Renal cortical epithelial cell (primary cell): ENCODE measurements around the gene BCL2L12. TPM values are rescaled to one million over a fixed set of nuclear protein-coding genes. Genes with fewer than 3 reads are reported as not detected.

Experiments
- DNase-seq: peaks from one replicate; pipeline ENCODE4 v3.0.0-alpha.2; 2011; ENCODE audit warnings: low read depth
- total RNA-seq: library from RNA; depleted of rRNA; stranded (reverse); fragments of >200 nt; gene quantifications from 2 replicates; pipeline ENCODE4 v1.2.3, GENCODE V29; 2014

The BCL2L12 gene
- total RNA-seq, 1 donor from 2014 or later: 1.9 TPM

DNA sequence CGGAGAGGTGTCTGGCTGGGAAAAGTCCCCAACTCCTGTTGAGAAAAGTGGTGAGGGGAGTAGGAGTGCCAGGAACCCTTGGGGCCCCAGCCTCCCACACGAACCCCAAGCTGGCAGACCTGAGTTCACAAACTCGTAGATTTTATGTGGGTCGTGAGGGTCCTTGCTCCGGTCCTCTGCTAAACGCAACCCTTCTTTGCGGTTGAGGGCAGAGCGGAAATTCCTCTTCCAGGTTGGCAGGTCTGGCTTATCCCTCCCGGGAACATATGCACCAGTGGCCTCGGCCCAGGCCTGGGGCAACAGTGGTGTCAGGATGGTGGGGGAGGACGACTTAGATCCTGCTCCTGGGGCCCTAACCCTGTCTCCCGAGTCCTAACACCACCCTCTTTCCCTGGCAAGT is 2.5 kb upstream of the BCL2L12 start:
- no peak for DNase-seq

GRCh38 chr19:49664171-49665035 is 1.3 kb upstream of the BCL2L12 start:
- DNase-seq: peak; percentile 66

GRCh38 chr19:49665036-49665350 is 740 bp upstream of the BCL2L12 start:
- no peak for DNase-seq

DNA sequence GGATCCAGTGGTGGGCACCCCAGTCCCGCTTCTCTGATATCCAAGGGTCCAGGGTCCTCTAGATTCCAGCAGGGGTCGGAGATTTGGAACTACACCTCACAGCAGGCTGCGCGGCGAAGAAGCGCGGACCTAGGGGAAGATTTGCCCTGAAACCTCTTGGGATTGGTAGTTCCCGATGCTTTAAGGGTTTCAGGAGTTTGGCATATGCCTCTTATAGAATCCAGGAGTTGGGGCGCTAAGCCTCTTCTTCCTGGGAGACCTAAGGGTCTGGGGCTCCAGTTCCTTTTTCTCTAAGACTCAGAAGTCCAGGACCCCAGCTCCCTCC is 349 bp downstream of the BCL2L12 start:
- no peak for DNase-seq

GRCh38 chr19:49667473-49667872 is 1.7 kb downstream of the BCL2L12 start:
- DNase-seq: no peak

DNA sequence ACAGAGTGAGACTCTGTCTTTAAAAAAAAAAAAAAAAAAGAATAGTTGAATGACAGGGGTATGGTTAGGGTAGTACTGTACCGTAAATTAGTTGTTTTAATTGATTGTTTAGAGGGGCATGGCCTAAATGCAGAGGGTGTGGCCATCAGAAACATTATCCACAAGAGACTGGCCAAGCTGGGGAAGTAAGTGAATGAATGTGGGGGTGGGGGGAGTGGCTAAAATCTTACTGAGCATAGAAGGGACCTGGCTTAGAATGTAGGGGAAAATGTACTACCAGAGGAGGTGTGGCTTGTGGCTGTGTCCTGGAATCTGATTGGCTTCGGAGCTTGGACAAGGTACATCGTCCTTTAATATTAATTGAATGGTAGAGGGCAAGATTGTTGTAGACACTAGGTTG is 3.8 kb downstream of the BCL2L12 start:
- no peak for DNase-seq

DNA sequence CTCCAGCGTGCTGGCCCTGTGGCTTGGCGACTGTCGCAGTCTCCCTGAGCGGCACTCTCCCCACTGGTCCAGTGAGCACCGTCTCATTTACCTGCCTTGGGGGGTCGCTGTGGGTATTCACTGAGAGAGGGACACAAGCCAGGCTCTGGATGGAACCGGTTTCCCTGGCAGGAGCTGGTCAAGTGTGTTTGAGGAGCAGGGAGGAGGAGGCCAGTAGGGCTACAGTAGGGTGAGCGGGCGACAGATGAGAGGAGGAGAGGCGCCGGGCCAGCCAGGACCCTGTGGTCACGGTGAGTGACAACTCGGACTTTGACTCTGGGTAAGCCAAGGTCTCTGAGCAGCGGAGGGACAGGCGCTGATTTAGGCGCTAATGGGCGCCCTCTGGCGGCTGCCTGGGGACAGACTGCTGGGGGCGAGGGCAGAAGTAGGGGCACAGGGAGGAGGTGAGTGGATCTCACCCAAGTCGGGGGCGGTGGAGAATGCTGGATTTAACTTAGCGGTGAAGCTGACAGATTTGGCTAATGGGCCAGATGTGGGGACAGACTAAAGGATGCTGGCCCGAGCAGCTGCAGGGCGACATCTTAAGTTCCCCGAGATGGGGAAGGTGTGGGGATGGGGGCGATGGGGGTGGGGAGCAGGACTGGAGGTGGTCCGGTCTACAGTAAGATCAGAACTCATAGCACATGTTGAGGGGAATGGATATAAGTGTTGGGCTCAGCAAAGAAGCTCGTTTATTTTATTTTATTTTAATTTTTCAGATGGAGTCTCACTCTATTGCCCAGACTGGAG is 6.6 kb downstream of the BCL2L12 start:
- peak; percentile 54 for DNase-seq

DNA sequence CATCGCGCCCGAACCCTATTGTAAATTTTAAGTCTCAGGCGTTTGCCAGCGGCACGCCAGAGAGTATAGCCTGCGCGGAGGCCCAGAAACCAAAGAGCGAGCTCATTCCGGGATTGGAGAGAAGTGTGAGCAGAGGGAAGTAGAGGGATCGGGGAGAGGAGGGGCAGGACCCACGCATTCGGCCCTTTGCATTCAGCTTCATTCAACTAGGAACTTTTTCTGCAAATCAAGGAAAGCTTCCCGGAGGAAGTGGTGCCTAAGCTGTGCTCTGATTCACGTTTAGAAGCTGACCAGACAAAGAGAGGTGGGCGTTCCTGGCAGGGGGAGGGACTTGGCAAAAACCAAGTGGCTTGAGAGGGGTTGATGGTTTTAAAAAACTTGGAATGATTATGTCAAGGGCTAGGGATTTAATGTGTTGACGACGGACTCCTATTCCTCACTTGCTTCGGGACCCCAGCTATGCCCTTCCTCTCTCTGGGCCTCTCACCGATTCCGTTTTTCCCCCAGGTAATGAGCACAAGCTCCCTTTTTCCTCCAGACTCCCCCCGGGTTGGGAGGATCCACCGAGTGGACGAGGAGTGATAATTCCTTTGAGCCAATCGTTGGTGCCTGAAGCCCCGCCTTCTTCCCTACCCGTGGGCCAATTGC is 10.5 kb downstream of the BCL2L12 start:
- peak; percentile 93 for DNase-seq

DNA sequence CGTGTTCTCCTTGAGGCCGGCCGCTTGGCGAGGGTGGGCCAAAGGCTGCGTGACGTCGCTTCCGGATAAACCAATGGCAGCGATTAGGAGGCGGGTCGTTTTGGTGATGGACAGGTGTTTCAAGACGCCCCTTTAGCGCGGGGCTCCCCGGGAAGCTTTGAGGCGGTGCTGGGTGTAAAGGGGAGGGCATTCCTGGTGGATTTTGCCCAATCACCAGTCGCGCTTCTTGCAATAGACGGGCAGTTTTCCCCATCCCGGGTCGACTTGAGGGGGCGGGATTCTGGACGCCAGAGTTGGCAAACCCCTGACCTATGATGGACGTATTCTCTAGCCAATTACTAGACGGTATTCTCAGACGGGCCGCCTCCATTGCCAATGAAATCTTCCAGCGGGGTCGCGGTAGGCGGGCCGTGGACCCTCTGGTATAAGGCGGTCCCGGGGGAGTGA is 11.1 kb downstream of the BCL2L12 start:
- peak; percentile 99 for DNase-seq

DNA sequence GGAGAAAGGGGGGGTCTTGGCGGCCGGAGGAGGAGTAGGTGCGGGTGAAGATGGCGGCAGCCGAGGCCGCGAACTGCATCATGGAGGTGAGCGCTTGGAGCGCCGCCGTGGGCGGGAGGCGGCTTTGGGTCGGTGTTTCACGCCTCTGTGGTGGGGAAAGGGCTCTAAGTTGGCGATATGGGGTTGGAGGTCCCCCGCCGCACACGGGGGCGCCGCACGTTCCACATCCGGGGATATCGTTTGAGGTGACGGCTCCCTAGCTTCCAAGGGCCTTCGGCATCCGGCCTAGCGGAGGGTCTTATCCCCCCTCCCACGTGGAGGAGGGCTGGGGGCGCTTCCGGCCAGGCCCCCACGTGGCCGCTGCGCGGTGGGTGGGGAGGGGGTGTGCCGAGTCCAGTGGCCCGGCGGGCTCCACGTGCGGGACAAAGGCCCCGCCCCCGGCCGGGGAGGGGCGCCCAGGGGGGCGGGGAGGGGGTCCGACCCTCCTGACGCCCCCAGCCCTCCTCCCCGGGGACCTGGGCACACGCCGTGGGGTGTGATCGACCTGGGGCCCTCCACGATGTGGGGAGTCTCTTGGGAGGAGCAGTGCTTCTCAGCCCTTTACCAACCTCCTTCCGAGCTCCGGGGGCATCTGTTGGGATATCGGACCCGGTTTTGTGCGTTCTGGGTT is 11.6 kb downstream of the BCL2L12 start, which contains the start of gene PRMT1:
Gene PRMT1, plus strand, starts transcription at position 41 of the 670 bp plus-strand sequence. Its CDS starts 10 bp downstream, at position 51.
- no peak for DNase-seq

DNA sequence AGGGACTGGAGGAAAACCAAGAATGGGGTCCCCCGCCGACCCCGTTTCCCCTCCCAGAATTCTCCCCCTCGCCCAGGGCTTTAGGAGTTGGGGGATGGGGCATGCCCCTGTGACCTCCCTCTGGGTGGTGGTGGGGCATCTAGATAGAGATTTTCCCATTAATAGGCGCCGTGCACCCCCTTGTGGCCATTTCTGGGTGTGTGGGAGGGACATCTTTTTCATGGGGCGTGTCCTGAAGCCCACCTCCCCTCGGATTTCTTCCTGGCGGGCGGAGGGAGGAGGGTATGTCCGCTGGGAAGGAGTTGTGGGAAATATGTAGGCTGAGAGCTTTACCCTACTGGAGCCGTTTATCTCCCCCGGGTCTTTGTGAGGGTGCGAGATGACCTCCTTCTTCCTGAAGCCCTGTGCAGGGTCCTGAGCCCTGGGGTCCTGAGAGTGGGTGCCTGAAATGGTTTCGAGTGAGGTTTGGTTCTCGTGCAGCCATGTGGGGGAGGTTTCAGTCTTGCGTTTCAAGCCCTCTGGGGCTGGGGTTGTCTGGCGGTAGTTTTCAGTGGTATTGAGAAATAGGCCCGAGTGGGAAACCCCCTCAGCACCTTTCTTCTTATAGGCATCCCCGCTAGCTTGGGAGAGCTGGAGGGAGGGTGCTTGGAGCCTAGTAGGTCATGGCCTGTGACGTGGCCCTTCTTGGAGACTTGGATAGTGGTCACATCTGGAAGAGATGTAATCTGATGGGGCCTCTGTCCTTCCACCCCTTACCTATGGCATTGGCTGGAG is 12.4 kb downstream of the BCL2L12 start:
- peak; percentile 68 for DNase-seq

- DNase-seq: no peak
Measured at GRCh38 chr19:49678985-49679770, 13.4 kb downstream of the BCL2L12 start.

DNA sequence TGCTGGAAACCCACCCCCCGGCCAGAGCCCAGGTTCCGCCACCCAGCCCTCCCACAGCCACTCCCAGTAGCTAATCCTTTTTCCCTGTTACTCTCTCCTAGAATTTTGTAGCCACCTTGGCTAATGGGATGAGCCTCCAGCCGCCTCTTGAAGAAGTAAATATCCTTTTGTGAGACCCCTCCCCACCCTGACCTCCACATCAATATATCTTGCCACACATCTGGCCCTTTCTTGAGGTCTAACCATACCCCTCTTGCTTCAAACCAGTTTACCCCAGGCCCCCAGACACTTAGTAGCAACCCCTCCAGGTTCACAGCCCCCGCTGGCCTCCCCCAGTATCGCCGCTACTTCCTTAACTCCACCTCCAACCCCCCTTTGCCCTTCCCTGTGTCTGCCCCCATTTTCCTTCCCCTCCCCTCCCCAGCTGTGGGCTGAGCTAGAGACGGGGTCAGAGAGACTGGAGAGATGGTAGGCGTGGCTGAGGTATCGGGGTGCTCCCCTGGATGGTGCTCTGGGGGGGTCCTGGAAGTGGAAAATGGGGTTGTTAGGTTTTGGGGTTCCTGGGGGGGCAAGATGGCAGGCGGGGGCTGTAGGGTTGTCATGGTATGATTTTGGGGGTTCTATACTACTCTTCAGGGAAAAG is 14.2 kb downstream of the BCL2L12 start:
- DNase-seq: no peak

DNA sequence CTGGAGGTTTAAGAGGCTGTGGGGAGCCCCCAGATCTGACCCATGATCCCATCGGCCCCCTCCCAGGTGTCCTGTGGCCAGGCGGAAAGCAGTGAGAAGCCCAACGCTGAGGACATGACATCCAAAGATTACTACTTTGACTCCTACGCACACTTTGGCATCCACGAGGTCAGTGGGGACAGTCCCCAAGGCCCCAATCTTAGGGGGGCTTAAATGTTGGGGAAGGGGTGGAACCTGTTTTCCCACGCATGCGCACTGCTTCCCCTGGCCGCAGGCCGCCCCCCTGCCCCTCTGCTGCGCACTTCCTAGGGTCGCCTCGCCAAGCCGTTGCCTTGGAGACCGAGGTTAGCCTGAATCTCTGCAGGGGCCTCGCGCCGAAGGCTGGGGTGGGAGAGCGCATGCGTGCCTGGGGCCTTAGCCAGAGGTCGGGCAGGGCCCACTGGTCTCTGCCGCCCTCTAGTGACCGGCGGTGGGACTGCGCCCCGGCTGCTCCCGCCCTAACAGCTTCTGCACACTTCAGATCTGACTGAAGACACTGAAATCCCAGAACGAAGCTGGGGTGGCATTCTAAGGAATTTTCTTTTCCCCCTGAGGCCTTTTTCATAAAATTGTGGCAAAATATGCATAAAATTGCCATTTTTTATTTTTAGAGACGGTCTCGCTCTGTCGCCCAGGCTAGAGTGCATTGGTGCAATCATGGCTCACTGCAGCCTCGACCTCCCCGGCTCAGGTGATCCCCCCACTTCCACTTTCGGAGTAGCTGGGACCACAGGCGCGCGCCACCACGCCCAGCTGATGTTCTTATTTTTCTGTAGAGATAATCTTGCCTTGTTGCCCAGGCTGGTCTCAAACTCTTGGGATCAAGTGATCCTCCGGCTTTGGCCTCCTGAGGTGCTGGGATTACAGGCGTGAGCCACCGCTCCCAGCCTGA is 15.0 kb downstream of the BCL2L12 start:
- peak; percentile 64 for DNase-seq

GRCh38 chr19:49681830-49682229 is 16.1 kb downstream of the BCL2L12 start:
- no peak for DNase-seq

- DNase-seq: no peak
Measured at GRCh38 chr19:49682274-49682673, 16.5 kb downstream of the BCL2L12 start.

DNA sequence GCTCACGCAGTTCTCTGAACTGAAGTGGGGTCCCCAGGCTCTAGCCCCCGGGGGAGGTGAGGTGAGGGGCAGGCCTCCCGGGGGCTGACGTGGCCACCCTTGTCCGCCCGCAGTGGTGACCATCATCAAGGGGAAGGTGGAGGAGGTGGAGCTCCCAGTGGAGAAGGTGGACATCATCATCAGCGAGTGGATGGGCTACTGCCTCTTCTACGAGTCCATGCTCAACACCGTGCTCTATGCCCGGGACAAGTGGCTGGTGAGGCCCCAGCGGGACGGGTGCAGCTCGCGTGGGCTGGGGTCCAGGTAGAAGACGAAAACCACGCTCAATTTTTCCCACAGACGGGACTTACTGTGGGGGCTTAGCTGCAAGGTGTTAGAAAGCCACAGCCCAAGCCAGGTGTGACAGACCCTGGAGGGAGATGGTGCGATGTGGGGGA is 18.1 kb downstream of the BCL2L12 start:
- DNase-seq: no peak

DNA sequence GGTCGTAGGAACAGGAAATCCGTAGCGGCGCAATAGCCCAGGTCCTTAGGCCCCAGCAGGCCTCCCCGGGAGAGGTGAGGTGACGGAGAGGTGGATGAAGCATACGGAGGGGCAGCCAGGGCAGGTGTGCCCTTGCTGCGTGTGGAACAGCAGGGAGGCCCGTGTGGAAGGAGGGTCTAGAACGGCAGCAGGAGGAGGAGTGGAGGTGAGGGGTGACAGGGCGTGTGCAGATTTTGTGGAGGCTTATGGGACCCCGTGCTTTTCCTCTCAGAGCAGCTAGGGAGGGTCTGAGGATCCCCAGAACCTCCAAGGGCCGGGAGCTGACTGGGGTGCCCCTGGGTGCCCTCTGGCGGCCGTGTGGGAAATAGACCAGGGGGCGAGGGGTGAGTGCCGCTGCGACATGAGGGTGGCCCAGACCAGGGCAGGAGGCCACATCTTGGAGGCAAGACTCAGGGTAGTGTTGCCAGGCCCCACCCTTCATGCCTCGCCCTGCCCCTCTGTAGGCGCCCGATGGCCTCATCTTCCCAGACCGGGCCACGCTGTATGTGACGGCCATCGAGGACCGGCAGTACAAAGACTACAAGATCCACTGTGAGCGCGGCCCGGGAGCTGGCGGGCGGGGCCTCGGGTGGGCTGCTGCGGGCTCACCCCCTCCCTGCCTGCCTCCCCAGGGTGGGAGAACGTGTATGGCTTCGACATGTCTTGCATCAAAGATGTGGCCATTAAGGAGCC is 18.7 kb downstream of the BCL2L12 start:
- DNase-seq: no peak
